HepG2 (cell line): ENCODE data around the gene KRTCAP3. TPM values are rescaled to one million over a fixed set of nuclear protein-coding genes. Genes with fewer than 3 reads are reported as not detected.

Source experiments
- AKAP8 ChIP-seq: sonication (generic); formaldehyde crosslinking; IDR thresholded peaks from 2 replicates; pipeline ENCODE4 v1.5.1; 2020; ENCODE audit warnings: mild to moderate bottlenecking, missing genetic modification reagents
- ATM ChIP-seq: fragments of 450-650 bp; IDR thresholded peaks from 2 replicates; pipeline ENCODE4 v1.7.1; 2017; ENCODE audit warnings: mild to moderate bottlenecking, borderline replicate concordance
- CC2D1A ChIP-seq: sonication (generic); formaldehyde crosslinking; IDR thresholded peaks from 2 replicates; pipeline ENCODE4 v1.8.1; 2023; ENCODE audit warnings: mild to moderate bottlenecking, missing genetic modification reagents
- CENPT ChIP-seq: sonication (generic); formaldehyde crosslinking; IDR thresholded peaks from 2 replicates; pipeline ENCODE4 v1.8.0; 2022; ENCODE audit warnings: low read depth, mild to moderate bottlenecking, moderate library complexity, missing genetic modification reagents
- FOXA1 ChIP-seq, 2 experiments: fragments of 450-650 bp in 1 of 2; sonication (generic) in 1 of 2; formaldehyde crosslinking in 1 of 2; IDR thresholded peaks; 2 replicates each; pipeline versions ENCODE4 v1.4.0 to v1.6.1; 2016 to 2020; ENCODE audit warnings: missing genetic modification reagents in 1 of 2
- IKZF4 ChIP-seq: sonication (generic); formaldehyde crosslinking; IDR thresholded peaks from 2 replicates; pipeline ENCODE4 v1.5.1; 2020; ENCODE audit warnings: borderline replicate concordance, mild to moderate bottlenecking, low read depth, missing genetic modification reagents; ENCODE audit errors: not compliant biosample characterization
- KDM2A ChIP-seq: sonication (generic); formaldehyde crosslinking; IDR thresholded peaks from 2 replicates; pipeline ENCODE4 v1.4.0; 2020; ENCODE audit warnings: low read depth, missing genetic modification reagents, borderline replicate concordance
- NCOA2 ChIP-seq: sonication (generic); formaldehyde crosslinking; IDR thresholded peaks from 2 replicates; pipeline ENCODE4 v1.8.0; 2022; ENCODE audit warnings: inconsistent platforms
- NFE2 ChIP-seq: sonication (generic); formaldehyde crosslinking; IDR thresholded peaks from 2 replicates; pipeline ENCODE4 v1.4.0; 2020; ENCODE audit warnings: missing genetic modification reagents
- NR2C2 ChIP-seq: sonication (generic); formaldehyde crosslinking; IDR thresholded peaks from 2 replicates; pipeline ENCODE4 v1.4.0; 2020; ENCODE audit warnings: missing genetic modification reagents, mild to moderate bottlenecking, moderate library complexity, borderline replicate concordance
- SMC3 ChIP-seq: IDR thresholded peaks from 2 replicates; pipeline ENCODE4 v1.6.1; 2011; ENCODE audit warnings: low read length, improper control_type of control experiment
- YEATS2 ChIP-seq: sonication (generic); formaldehyde crosslinking; IDR thresholded peaks from 2 replicates; pipeline ENCODE4 v1.4.0; 2020; ENCODE audit warnings: missing genetic modification reagents, borderline replicate concordance
- ZFP82 ChIP-seq: sonication (generic); formaldehyde crosslinking; IDR thresholded peaks from 2 replicates; pipeline ENCODE4 v1.5.1; 2020; ENCODE audit warnings: mild to moderate bottlenecking, missing genetic modification reagents, borderline replicate concordance
- ZKSCAN8 ChIP-seq: IDR thresholded peaks from 2 replicates; pipeline ENCODE4 v1.6.1; 2016; ENCODE audit warnings: borderline replicate concordance, missing genetic modification reagents, missing compliant biosample characterization
- ZNF121 ChIP-seq: sonication (generic); formaldehyde crosslinking; IDR thresholded peaks from 2 replicates; pipeline ENCODE4 v1.5.0; 2020; ENCODE audit warnings: mild to moderate bottlenecking, missing genetic modification reagents
- ZNF180 ChIP-seq: sonication (generic); formaldehyde crosslinking; IDR thresholded peaks from 2 replicates; pipeline ENCODE4 v1.4.0; 2020; ENCODE audit warnings: low read depth, missing genetic modification reagents, borderline replicate concordance
- ZNF367 ChIP-seq: sonication (generic); formaldehyde crosslinking; IDR thresholded peaks from 2 replicates; pipeline ENCODE4 v1.4.0; 2020; ENCODE audit warnings: missing genetic modification reagents, borderline replicate concordance
- ZNF431 ChIP-seq: sonication (generic); formaldehyde crosslinking; IDR thresholded peaks from 2 replicates; pipeline ENCODE4 v1.9.0; 2022; ENCODE audit warnings: missing genetic modification reagents, low read depth, mild to moderate bottlenecking, borderline replicate concordance
- ZNF496 ChIP-seq: sonication (generic); formaldehyde crosslinking; IDR thresholded peaks from 2 replicates; pipeline ENCODE4 v1.8.1; 2023; ENCODE audit warnings: mild to moderate bottlenecking, moderate library complexity, missing genetic modification reagents; ENCODE audit not compliant: insufficient replicate concordance
- ZNF766 ChIP-seq: sonication (generic); formaldehyde crosslinking; IDR thresholded peaks from 2 replicates; pipeline ENCODE4 v1.5.0; 2020; ENCODE audit warnings: missing genetic modification reagents, borderline replicate concordance
- ZNF891 ChIP-seq: sonication (generic); formaldehyde crosslinking; IDR thresholded peaks from 2 replicates; pipeline ENCODE4 v1.5.0; 2020; ENCODE audit warnings: mild to moderate bottlenecking, missing genetic modification reagents
- polyA plus RNA-seq, 8 experiments: library from polyadenylated mRNA; depleted of rRNA in 3 of 8; stranded (reverse) in 7 of 8; unstranded in 1 of 8; fragments of >200 nt; fragmentation: Illumina TruSeq in 4 of 8; extraction: Trizol in 4 of 8; gene quantifications; 2 replicates each; pipeline versions ENCODE4 v1.2.1 to v1.2.3, GENCODE V29; 2011 to 2016; ENCODE audit warnings: low read depth in 4 of 8, missing spikeins in 1 of 8, mixed read lengths in 1 of 8; ENCODE audit not compliant: insufficient read depth in 1 of 8
- total RNA-seq, 5 experiments: library from RNA; depleted of rRNA; stranded (reverse); fragments of >200 nt; fragmentation: Illumina TruSeq; extraction: Trizol; gene quantifications; 2 replicates each; pipeline ENCODE4 v1.2.3, GENCODE V29; 2016; ENCODE audit warnings: low read depth in 1 of 5
- TF ChIP-seq, protein P1 (sequence below): sonication (generic); formaldehyde crosslinking; IDR thresholded peaks from 2 replicates; pipeline ENCODE4 v1.8.0; 2022; ENCODE audit warnings: mild to moderate bottlenecking, missing genetic modification reagents, moderate library complexity
- TF ChIP-seq, protein P2 (sequence below): sonication (generic); formaldehyde crosslinking; conservative IDR thresholded peaks from 2 replicates; pipeline ENCODE4 v1.8.0; 2022; ENCODE audit warnings: missing genetic modification reagents
- TF ChIP-seq, protein P3 (sequence below): IDR thresholded peaks from 2 replicates; pipeline ENCODE4 v1.6.1; 2016; ENCODE audit warnings: missing biosample characterization, missing genetic modification reagents, low read depth
- TF ChIP-seq, protein P4 (sequence below): IDR thresholded peaks from 2 replicates; pipeline ENCODE4 v1.6.1; 2016

KRTCAP3 gene
- total and polyA plus RNA-seq, 2 of the 13 experiments (the other 11 are each of a cell fraction or from before 2014, with no cell fraction given), result 2.1 to 4.5 TPM

DNA sequence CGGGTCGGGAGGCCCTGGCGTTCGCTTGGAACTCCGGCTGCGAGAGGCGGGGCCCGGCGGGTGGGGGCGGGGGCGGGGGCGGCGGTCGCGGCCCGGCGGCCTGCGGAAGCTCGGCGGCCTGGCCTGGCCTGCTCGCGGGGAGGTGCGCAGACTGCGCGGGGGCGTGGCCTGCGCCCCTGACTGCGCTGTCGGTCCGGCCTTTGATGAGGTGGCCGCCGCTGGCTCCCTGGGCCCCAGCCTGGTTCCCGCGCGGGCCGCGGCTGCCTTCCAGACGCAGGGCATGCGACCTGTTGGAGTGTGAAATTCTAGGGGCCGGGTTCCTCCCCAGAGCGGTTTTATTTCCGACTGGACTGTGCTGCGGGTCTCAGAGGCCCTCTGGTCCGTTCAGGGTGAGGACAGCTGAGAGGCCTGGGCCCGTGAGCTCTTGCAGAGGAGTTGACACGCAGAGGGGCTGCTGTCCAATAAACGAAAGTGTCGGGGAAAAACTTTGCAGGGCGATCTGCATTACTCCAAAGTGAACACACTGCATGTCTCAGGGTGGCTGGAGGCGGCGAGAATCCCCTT, 13.1 kb upstream of the KRTCAP3 start (continued):
- TF ChIP-seq ZFP82 (CRISPR knock-in tag) (no peak), SMC3 (no peak), NFE2 (CRISPR knock-in tag) (no peak), ATM (no peak), ZNF367 (CRISPR knock-in tag) (0 out of 2 replicates have a peak, but pooled peaks have one; percentile 45), KDM2A (CRISPR knock-in tag) (0 out of 2 replicates have a peak, but pooled peaks have one; percentile 4), ZNF891 (CRISPR knock-in tag) (peak; percentile 81), ZNF766 (CRISPR knock-in tag) (0 out of 2 replicates have a peak, but pooled peaks have one; percentile 68), CC2D1A (CRISPR knock-in tag) (no peak), ZNF180 (0 out of 2 replicates have a peak, but pooled peaks have one; percentile 40), IKZF4 (CRISPR knock-in tag) (no peak), ZNF431 (no peak), CENPT (CRISPR knock-in tag) (no peak; the same call in 1 of the 2 replicates), ZNF496 (CRISPR knock-in tag) (no peak), AKAP8 (CRISPR knock-in tag) (peak; percentile 67; the same call in 1 of the 2 replicates), NR2C2 (CRISPR knock-in tag) (peak; percentile 22; the same call in 1 of the 2 replicates), FOXA1 (IDR thresholded peaks at IDR 0.05) (no peak), FOXA1 (CRISPR knock-in tag; IDR thresholded peaks at IDR 0.05) (0 out of 2 replicates have a peak, but pooled peaks have one; percentile 29), NCOA2 (CRISPR knock-in tag) (no peak), ZNF121 (no peak; the same call in 1 of the 2 replicates), YEATS2 (CRISPR knock-in tag) (no peak), ZKSCAN8 (no peak; the same call in 1 of the 2 replicates)
- TF ChIP-seq, protein P1, sequence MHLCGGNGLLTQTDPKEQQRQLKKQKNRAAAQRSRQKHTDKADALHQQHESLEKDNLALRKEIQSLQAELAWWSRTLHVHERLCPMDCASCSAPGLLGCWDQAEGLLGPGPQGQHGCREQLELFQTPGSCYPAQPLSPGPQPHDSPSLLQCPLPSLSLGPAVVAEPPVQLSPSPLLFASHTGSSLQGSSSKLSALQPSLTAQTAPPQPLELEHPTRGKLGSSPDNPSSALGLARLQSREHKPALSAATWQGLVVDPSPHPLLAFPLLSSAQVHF (CRISPR knock-in tag), result no peak
- TF ChIP-seq, protein P2, sequence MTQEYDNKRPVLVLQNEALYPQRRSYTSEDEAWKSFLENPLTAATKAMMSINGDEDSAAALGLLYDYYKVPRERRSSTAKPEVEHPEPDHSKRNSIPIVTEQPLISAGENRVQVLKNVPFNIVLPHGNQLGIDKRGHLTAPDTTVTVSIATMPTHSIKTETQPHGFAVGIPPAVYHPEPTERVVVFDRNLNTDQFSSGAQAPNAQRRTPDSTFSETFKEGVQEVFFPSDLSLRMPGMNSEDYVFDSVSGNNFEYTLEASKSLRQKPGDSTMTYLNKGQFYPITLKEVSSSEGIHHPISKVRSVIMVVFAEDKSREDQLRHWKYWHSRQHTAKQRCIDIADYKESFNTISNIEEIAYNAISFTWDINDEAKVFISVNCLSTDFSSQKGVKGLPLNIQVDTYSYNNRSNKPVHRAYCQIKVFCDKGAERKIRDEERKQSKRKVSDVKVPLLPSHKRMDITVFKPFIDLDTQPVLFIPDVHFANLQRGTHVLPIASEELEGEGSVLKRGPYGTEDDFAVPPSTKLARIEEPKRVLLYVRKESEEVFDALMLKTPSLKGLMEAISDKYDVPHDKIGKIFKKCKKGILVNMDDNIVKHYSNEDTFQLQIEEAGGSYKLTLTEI (CRISPR knock-in tag), result no peak
- TF ChIP-seq, protein P3, sequence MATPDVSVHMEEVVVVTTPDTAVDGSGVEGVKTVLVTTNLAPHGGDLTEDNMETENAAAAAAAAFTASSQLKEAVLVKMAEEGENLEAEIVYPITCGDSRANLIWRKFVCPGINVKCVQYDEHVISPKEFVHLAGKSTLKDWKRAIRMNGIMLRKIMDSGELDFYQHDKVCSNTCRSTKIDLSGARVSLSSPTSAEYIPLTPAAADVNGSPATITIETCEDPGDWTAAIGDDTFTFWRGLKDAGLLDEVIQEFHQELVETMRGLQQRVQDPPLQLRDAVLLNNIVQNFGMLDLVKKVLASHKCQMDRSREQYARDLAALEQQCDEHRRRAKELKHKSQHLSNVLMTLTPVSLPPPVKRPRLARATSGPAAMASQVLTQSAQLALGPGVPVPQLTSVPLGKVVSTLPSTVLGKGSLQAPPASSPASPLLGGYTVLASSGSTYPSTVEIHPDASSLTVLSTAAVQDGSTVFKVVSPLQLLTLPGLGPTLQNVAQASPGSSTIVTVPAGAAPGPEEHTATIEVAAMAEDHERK, result no peak
- TF ChIP-seq, protein P4, sequence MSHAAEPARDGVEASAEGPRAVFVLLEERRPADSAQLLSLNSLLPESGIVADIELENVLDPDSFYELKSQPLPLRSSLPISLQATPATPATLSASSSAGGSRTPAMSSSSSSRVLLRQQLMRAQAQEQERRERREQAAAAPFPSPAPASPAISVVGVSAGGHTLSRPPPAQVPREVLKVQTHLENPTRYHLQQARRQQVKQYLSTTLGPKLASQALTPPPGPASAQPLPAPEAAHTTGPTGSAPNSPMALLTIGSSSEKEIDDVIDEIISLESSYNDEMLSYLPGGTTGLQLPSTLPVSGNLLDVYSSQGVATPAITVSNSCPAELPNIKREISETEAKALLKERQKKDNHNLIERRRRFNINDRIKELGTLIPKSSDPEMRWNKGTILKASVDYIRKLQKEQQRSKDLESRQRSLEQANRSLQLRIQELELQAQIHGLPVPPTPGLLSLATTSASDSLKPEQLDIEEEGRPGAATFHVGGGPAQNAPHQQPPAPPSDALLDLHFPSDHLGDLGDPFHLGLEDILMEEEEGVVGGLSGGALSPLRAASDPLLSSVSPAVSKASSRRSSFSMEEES (CRISPR knock-in tag), result peak; percentile 11; the same call in 1 of the 2 replicates
